Anterior cingulate cortex (tissue), 58 donors: ENCODE results near the gene COLEC12.
A peak's percentile ranks its signal among the peaks of the same experiment; 100 is the strongest.

Experiments
- DNase-seq, 58 donors: peaks; one replicate each; lab custom pipeline; 2025; lab: John Stamatoyannopoulos, UW

COLEC12 gene

DNA sequence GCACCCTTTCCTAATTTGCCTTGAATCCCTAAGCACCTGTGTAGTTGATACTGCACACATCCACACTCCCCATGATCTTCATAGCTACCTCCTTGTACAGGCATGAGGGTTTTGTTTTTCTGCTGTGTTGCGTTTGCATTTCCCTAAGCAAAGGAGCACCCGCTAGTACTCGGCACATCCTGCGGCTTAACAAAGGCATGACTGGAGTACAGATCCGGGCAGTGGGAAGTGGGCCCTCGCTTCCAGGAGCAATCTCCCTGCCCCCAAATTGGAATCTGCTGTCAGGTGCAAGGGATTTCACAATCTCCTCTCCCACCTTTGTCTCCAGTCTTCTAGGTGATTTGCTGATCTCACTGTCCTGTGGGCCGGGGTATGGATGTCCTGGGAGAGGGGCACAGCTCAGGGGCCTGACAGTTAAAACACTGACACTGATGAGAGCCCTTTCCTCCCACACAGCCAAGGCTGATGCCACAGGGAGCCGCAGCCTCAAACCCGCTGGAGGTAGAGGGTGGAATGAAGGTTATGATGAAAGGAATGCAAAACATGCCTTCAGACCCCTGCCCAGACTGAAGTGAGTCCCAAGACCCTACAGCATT, 133.9 kb downstream of the COLEC12 start:
- no peak for DNase-seq

DNA sequence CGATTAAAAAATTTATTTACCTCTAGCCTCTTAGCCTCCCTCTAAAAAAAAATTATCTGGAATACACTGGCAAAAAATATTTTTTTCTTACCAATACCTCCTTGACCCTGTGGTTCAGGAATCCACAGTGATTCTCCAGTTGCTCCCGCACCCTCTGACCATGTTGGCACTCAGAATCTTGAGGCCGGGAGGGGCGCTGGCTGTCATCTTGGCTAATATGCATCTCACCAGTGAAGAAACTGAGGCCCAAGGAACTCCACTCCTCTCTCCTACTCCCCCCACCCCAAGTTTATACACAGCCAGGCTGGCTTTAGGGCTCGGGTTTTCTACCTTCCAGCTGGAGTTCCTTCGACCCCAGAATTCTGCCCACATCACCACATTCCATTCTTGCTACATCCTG, 134.8 kb downstream of the COLEC12 start:
- DNase-seq: no peak

DNA sequence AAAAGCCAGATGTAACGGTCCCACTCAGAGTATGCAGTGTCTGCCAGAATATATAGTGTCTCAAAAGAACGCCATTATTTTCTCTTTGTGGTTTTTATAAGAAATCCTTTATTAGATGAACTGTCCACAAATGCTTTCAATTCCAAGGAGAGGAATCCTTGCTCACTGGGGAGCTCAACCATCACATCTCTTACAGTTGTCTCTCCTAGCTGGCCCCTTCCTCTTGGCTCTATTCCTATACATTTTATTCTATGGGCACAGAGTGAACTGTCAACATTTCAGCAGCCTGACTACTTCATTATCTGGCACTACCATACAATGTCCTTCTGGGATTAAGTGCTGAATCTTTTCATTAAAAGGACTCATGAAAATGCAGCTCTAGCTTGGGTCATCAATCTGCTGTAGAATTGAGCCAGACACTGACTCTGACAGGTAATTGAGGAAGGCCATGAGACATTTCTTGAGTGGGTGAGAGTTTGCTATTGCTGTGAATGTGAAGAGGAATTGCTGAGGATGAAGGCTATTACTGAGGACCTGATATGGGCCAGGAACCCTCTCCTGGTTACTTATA, 136.2 kb downstream of the COLEC12 start:
- DNase-seq: no peak

DNA sequence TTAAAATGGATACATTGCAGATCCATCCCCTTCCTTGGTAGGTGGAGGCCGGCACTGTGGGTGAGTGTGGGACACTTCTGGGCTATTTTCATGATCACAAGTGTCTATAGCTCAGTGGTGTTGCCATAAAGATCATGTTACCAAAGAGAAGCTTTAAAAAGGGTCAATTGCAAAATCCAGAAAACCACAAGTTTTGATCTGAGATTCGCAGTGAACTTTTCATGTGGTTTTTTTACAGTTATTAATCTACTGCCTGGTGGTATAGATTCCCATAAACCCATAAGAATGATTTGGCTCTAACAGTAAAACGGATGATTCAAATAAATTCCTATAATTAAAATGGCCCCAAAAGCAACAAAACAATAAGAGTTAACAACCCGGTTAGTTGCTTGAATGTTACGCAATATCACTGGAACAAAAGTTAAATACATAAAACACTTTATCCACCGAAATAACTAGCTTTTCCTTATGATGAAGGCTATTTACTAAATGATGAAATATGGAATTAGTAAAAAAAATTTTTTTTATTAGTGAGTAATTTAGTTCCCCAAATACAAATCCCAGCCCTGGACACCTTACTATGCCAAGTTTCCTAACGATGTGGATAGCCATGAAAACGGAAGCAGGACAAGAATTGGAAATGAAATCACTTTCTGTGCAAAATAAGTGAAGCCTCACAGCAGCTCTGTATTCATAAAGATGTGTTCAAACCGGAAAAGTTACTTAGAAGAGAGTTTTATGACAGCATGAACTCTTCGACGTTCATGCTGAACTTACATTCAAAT, 137.0 kb downstream of the COLEC12 start:
- no peak for DNase-seq

DNA sequence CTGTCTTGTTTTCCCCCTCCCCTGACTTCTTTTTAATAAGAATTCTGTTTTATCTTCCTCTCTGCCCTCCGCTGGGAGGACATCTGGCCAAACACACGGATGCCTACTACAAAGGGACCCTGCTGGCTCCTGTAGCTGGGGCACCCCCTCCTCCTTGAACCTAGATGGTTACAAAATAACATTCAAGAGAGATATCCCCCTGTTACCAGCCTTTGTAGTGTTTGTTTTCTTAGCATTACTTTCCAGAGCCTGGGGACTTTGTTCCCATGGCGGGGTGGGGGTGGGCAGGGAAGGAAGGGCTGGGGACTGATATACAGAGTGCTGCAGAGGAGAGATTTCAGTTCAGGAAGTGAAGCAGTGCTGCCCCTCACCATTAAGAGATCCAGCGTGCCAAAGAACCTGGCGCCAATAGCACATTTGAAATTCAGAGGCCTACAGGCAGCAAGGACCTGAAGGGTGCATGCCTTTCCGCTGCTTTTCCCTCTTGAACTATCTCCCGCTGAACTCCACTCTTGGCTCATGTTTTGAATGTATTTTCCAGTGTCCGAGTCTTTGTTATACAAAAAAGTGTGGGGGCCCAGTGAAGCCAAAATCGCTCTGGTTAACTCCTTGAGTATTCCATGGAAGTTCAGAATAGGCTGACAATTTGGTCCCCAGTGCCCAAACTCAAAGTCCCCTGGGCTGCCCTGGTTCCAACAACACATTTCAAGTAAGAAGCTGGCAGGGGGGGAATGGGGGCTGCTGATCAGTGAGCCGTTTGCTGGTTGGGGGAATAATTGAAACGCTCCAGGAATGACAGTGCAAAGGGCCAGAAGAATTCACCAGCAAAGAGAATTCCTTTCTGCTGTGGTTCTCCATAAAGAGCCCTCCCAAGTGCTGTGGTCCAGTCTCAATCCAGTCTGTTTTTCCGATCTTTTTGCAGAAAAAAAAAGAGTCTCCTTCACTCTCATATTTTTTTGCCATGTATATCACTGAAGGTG, 137.9 kb downstream of the COLEC12 start:
- DNase-seq: peak in 2 of 58 donors; percentile 18 to 38

- DNase-seq: peak in 1 of 58 donors; percentile 15
Observed at GRCh38 chr18:361941-362310, 138.6 kb downstream of the COLEC12 start.

DNA sequence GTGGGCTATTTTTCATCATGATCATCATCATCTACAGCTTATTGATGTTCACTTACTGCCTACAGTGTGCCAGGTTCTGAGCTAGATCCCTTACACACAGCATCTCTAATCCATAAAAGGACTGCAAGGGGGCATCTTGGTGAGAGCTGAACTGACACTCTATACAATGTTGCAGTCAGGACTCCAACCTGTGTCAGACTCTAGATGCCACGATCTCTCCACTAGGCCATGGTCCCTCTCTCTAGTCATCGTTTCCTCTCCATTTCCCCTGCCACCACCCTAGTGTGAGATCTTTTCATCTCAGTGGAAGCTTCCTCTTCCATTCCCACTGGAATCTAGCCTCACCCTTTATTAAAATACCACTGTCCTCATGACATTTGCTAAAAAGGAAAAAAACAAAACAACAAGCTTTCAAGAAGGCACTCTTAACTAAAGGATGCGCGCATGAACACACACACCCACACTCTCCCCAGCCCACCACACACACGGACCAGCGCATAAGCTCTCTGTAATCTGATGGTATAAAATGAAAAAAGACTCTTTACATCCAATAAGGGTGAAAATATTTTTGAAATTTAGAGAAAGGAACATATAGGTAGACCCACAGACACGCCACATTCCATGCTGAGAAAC, 139.3 kb downstream of the COLEC12 start:
- no peak for DNase-seq

GRCh38 chr18:360676-361075, 139.8 kb downstream of the COLEC12 start:
- DNase-seq: no peak

- DNase-seq: no peak
Observed at GRCh38 chr18:356778-357177, 143.7 kb downstream of the COLEC12 start.

GRCh38 chr18:355678-356077, 144.8 kb downstream of the COLEC12 start:
- DNase-seq: no peak

- no peak for DNase-seq
Observed at GRCh38 chr18:354471-354870, 146.0 kb downstream of the COLEC12 start.

GRCh38 chr18:354003-354402, 146.5 kb downstream of the COLEC12 start:
- DNase-seq: no peak

GRCh38 chr18:352438-352837, 148.1 kb downstream of the COLEC12 start:
- DNase-seq: no peak

DNA sequence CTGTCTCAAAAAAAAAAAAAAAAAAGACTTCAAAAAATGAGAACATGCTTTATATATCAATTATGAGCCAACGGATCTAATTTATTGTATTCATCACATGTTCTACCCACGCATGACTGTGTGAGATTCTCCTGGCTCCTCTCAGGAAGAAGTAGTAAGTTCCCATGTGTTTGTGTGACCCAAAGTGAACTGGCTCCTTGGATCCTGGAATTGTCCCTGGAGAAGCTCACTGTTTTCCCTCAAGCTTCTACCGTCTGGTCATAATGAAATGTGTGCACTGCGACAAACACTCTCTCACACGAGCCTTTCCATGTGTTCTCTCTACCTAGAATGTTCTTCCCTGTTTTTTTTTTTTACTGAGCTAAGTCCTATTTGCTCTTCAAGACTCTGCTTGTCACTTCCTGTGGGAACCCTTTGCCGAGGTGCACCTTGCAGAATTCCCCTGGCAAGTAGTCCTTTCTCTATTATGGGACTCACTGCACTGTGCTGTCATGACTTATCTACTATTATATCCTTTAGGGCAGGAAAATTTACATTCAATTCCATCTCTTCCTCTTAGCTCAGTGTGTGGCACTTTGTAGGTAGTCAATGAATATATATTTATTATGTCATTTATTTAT, 149.4 kb downstream of the COLEC12 start:
- DNase-seq: no peak

DNA sequence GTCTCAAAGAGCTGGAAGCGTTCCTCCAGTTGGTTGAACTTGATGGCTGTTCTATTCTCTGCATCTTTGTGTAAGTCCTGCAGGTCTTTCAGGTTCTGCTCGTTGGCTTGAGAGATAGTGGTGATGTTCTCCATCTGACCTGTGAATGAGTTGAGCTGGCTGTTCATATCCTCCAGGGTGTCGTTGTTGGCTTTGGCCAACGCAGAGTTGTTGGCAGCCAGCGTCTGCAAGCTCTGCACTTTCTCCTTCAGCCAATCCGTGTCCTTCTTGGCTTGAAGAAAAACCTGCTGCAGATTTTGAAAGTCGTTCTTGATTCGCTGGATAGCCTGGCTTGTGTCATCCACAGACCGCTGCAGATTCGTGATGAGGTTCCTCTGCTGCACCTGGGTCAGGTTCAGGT, 153.9 kb downstream of the COLEC12 start:
- DNase-seq: no peak

DNA sequence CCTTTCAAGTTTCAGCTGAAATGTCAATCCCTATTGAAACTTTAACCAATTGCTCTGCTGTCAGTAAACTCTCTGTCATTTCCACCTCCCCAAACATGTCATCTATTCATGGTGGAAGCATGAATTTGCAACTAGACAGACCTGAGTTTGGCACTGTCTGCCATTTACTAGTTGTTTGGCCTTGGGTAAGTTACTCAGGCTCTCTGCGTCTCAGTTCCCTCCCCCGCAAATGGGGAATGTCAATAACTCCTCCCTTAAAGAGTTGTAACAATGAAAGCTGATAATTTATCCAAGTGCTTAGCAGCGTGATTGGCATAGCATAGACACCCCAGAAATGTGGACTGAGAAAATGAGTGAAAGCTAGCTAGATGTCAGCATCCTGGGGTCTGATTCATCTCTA, 159.4 kb downstream of the COLEC12 start:
- no peak for DNase-seq

DNA sequence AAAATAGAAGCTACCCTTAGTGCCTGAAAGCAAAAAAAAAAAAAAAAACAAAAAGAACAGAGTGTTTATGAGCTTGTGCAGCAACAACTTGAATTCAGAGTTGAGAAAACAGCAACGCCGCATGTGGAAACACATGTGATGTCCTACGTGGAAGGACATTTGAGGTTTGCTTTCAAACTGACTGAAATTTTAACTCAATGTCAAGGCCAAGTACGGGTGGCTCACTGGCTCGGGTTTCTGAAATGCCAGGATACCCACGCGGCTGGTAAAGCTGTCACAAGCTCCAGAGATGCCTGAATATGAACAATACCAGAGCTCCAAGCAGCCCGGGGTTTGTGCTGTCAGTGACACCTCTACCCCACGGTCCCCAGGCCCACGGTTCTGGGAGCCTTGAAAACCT, 160.5 kb downstream of the COLEC12 start:
- DNase-seq: no peak

GRCh38 chr18:339200-339599, 161.3 kb downstream of the COLEC12 start:
- no peak for DNase-seq

GRCh38 chr18:336713-337112, 163.8 kb downstream of the COLEC12 start:
- no peak for DNase-seq

GRCh38 chr18:335733-336132, 164.8 kb downstream of the COLEC12 start:
- no peak for DNase-seq
